GM23338 (cell line): ENCODE measurements around the gene SERPINC1. TPM values are rescaled to one million over a fixed set of nuclear protein-coding genes. Genes with fewer than 3 reads are reported as not detected.
A peak's percentile ranks its signal among the peaks of the same experiment; 100 is the strongest.

Source experiments
- ATAC-seq: fragments of 200-7000 bp; cut with Tn5 transposase; 3 replicates; pipeline ENCODE4 v1.9.1; 2020
- DNase-seq: peaks from one replicate; pipeline ENCODE4 v3.0.0-alpha.2; 2015; ENCODE audit warnings: low spot score
- H2AFZ ChIP-seq: fragments of 200-600 bp; sonication (generic); 2 replicates; pipeline ENCODE4 v1.8.0; 2016; ENCODE audit warnings: antibody characterized with exemption, mild to moderate bottlenecking, moderate library complexity
- H3F3A ChIP-seq: fragments of 200-600 bp; sonication (generic); replicated peaks from 2 replicates; pipeline ENCODE4 v1.8.0; 2017; ENCODE audit warnings: antibody characterized with exemption, mixed run types, low read depth
- H3K27ac ChIP-seq: fragments of 200-600 bp; sonication (generic); 2 replicates; pipeline ENCODE4 v1.6.1; 2016; ENCODE audit warnings: low read depth
- H3K27me3 ChIP-seq: fragments of 200-600 bp; sonication (generic); 2 replicates; pipeline ENCODE4 v1.8.0; 2016; ENCODE audit warnings: mild to moderate bottlenecking, mixed run types, moderate library complexity; ENCODE audit not compliant: insufficient read depth
- H3K36me3 ChIP-seq: fragments of 200-600 bp; sonication (generic); 2 replicates; pipeline ENCODE4 v1.8.0; 2016; ENCODE audit warnings: mild to moderate bottlenecking; ENCODE audit not compliant: insufficient read depth
- H3K4me1 ChIP-seq: fragments of 200-600 bp; sonication (generic); 2 replicates; pipeline ENCODE4 v1.8.0; 2016; ENCODE audit warnings: mild to moderate bottlenecking, moderate library complexity; ENCODE audit not compliant: insufficient read depth
- H3K4me2 ChIP-seq: fragments of 200-600 bp; sonication (generic); 2 replicates; pipeline ENCODE4 v1.7.1; 2017; ENCODE audit warnings: mixed run types
- H3K4me3 ChIP-seq: fragments of 200-600 bp; sonication (generic); 2 replicates; pipeline ENCODE4 v1.6.1; 2016; ENCODE audit warnings: mixed run types
- H3K79me2 ChIP-seq: fragments of 200-600 bp; sonication (generic); replicated peaks from 2 replicates; pipeline ENCODE4 v1.8.0; 2017; ENCODE audit warnings: mild to moderate bottlenecking; ENCODE audit not compliant: insufficient read depth
- H3K9me2 ChIP-seq: fragments of 200-600 bp; sonication (generic); 2 replicates; pipeline ENCODE4 v1.8.0; 2017; ENCODE audit not compliant: insufficient read depth
- H4K20me1 ChIP-seq: fragments of 200-600 bp; sonication (generic); replicated peaks from 2 replicates; pipeline ENCODE4 v1.8.0; 2017; ENCODE audit warnings: mild to moderate bottlenecking; ENCODE audit not compliant: insufficient read depth
- H3K27ac Mint-ChIP-seq: 2 replicates; pipeline ENCODE4 v1.8.0; 2020; ENCODE audit warnings: inconsistent platforms, mild to moderate bottlenecking, moderate library complexity, mixed read lengths
- H3K27me3 Mint-ChIP-seq: 3 replicates; pipeline ENCODE4 v1.8.0; 2022; ENCODE audit warnings: low read depth, mild to moderate bottlenecking, moderate library complexity, mixed read lengths, inconsistent platforms; ENCODE audit not compliant: insufficient read depth, poor library complexity
- H3K36me3 Mint-ChIP-seq: 3 replicates; pipeline ENCODE4 v1.8.0; 2021; ENCODE audit warnings: low read depth, mild to moderate bottlenecking, inconsistent platforms, moderate library complexity, mixed read lengths
- H3K4me1 Mint-ChIP-seq: 3 replicates; pipeline ENCODE4 v1.8.0; 2020; ENCODE audit warnings: mild to moderate bottlenecking, inconsistent platforms, mixed read lengths
- H3K4me3 Mint-ChIP-seq: 3 replicates; pipeline ENCODE4 v1.8.0; 2021; ENCODE audit warnings: moderate library complexity, mild to moderate bottlenecking, inconsistent platforms, mixed read lengths
- H3K9me3 Mint-ChIP-seq: 3 replicates; pipeline ENCODE4 v1.8.0; 2020; ENCODE audit warnings: moderate library complexity, mild to moderate bottlenecking, inconsistent platforms, mixed read lengths
- POLR2AphosphoS5 ChIP-seq: IDR thresholded peaks from 2 replicates; pipeline ENCODE4 v1.6.1; 2016; ENCODE audit warnings: antibody characterized with exemption, low read depth
- ZNF114 ChIP-seq: fragments of 250-450 bp; sonication (Bioruptor Pico); IDR thresholded peaks from 2 replicates; pipeline ENCODE4 v1.5.0; 2020; ENCODE audit warnings: mild to moderate bottlenecking, moderate library complexity
- ZNF331 ChIP-seq: fragments of 250-450 bp; sonication (Bioruptor Pico); IDR thresholded peaks from 2 replicates; pipeline ENCODE4 v1.5.0; 2020; ENCODE audit warnings: low read depth, mild to moderate bottlenecking, moderate library complexity
- polyA plus RNA-seq: library from polyadenylated mRNA; unstranded; fragments of >200 nt; fragmentation: Nextera tagmentation; extraction: Ambion mirVana; gene quantifications from 2 replicates; pipeline ENCODE4 v1.2.1, GENCODE V29; 2016
- total RNA-seq: library from RNA; depleted of rRNA; stranded (reverse); fragments of >200 nt; shearing (Covaris generic); gene quantifications from 2 replicates; pipeline ENCODE4 v1.2.3, GENCODE V29; 2014
- TF ChIP-seq, protein P1 (sequence below): fragments of 250-450 bp; sonication (Bioruptor Pico); IDR thresholded peaks from 2 replicates; pipeline ENCODE4 v1.5.0; 2020; ENCODE audit warnings: mild to moderate bottlenecking, moderate library complexity
- TF ChIP-seq, protein P2 (sequence below), 2 experiments: fragments of 200-600 bp in 1 of 2; sonication (generic) in 1 of 2; conservative IDR thresholded peaks; 2 replicates each; pipeline versions ENCODE4 v1.5.1 to v1.6.1; 2016 to 2017; ENCODE audit warnings: antibody characterized with exemption in 2 of 2, low read depth in 2 of 2, mild to moderate bottlenecking in 2 of 2, moderate library complexity in 1 of 2
- TF ChIP-seq, protein P3 (sequence below): IDR thresholded peaks from one replicate; pipeline ENCODE4 v1.6.1; 2018; ENCODE audit warnings: antibody characterized with exemption; ENCODE audit not compliant: unreplicated experiment

SERPINC1 gene
- total and polyA plus RNA-seq, 2 experiments from 2014 or later = not detected

DNA sequence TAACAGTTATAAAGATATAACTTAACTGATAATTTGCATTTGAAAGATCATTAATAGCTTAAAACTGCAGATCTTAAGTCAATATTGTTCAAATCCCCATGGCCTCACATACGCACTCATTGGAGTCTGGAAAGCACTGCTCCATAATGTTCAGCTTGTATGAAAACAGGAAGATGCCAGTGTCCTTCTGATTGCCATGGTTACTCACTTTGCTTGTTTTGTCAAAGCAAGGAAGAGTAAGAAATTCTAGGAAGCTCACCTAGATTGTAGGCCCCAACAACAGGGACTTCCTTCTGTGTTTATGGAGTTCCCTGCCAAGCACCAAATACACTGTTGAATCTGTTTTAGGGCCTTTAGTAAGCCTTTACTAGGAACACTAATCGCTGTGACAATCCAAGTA lies 60.2 kb downstream of the SERPINC1 start:
- peaks cover 14% of the 10 kb centered on the region for H3K4me1 Mint-ChIP-seq
- H3K36me3 ChIP-seq = peaks cover 6% of the 10 kb centered on the region; the same call in 1 of the 2 replicates
- no peak overlapping the region for H3K27ac Mint-ChIP-seq

DNA sequence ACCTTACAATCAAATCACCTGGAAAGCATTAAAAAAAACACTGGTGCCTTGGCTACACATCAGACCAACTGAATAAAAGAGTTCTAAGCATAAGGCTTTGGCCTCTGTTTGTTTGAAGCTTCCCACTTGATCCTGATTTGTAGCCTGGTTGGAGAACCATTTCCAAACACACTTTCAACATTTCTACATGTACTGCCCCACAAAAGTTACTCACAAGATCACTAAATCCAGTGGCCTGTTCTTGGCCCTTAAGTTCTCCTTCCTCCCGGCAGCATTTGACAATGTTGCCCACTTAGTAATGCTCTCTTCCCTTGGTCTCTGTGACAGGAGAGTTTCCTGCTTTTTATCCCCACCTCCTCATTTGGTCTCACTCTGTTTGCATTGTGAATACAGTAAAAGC lies 61.1 kb downstream of the SERPINC1 start:
- H3K27me3 ChIP-seq = no peaks in the 10 kb centered on the region
- H3K4me3 Mint-ChIP-seq = no peak overlapping the region
- H3K36me3 ChIP-seq = peaks cover 6% of the 10 kb centered on the region; the same call in 1 of the 2 replicates
- H2AFZ ChIP-seq = no peak overlapping the region
- ATAC-seq (no peak), DNase-seq (no peak)
- H4K20me1 ChIP-seq = no peaks in the 10 kb centered on the region
- 0 out of 2 replicates have a peak, but pooled peaks cover 4% of the 10 kb centered on the region for H3K79me2 ChIP-seq
- peak overlapping the region; percentile 35; the same call in 1 of the 2 replicates for H3K27ac ChIP-seq
- H3K27ac Mint-ChIP-seq = no peak overlapping the region
- H3K9me2 ChIP-seq = no peaks in the 10 kb centered on the region
- H3K9me3 Mint-ChIP-seq = no peaks in the 10 kb centered on the region; the same call in 2 of the 3 replicates
- H3K4me3 ChIP-seq = no peak overlapping the region
- peaks cover 72% of the 10 kb centered on the region for H3K36me3 Mint-ChIP-seq
- H3K4me2 ChIP-seq = no peak overlapping the region
- H3F3A ChIP-seq = 0 out of 2 replicates have a peak, but pooled peaks cover 4% of the 10 kb centered on the region
- peaks cover 14% of the 10 kb centered on the region for H3K4me1 Mint-ChIP-seq
- H3K4me1 ChIP-seq = peaks cover 11% of the 10 kb centered on the region
- peaks cover 10% of the 10 kb centered on the region for H3K27me3 Mint-ChIP-seq
- TF ChIP-seq ZNF331 = no peak
- TF ChIP-seq, protein P1, sequence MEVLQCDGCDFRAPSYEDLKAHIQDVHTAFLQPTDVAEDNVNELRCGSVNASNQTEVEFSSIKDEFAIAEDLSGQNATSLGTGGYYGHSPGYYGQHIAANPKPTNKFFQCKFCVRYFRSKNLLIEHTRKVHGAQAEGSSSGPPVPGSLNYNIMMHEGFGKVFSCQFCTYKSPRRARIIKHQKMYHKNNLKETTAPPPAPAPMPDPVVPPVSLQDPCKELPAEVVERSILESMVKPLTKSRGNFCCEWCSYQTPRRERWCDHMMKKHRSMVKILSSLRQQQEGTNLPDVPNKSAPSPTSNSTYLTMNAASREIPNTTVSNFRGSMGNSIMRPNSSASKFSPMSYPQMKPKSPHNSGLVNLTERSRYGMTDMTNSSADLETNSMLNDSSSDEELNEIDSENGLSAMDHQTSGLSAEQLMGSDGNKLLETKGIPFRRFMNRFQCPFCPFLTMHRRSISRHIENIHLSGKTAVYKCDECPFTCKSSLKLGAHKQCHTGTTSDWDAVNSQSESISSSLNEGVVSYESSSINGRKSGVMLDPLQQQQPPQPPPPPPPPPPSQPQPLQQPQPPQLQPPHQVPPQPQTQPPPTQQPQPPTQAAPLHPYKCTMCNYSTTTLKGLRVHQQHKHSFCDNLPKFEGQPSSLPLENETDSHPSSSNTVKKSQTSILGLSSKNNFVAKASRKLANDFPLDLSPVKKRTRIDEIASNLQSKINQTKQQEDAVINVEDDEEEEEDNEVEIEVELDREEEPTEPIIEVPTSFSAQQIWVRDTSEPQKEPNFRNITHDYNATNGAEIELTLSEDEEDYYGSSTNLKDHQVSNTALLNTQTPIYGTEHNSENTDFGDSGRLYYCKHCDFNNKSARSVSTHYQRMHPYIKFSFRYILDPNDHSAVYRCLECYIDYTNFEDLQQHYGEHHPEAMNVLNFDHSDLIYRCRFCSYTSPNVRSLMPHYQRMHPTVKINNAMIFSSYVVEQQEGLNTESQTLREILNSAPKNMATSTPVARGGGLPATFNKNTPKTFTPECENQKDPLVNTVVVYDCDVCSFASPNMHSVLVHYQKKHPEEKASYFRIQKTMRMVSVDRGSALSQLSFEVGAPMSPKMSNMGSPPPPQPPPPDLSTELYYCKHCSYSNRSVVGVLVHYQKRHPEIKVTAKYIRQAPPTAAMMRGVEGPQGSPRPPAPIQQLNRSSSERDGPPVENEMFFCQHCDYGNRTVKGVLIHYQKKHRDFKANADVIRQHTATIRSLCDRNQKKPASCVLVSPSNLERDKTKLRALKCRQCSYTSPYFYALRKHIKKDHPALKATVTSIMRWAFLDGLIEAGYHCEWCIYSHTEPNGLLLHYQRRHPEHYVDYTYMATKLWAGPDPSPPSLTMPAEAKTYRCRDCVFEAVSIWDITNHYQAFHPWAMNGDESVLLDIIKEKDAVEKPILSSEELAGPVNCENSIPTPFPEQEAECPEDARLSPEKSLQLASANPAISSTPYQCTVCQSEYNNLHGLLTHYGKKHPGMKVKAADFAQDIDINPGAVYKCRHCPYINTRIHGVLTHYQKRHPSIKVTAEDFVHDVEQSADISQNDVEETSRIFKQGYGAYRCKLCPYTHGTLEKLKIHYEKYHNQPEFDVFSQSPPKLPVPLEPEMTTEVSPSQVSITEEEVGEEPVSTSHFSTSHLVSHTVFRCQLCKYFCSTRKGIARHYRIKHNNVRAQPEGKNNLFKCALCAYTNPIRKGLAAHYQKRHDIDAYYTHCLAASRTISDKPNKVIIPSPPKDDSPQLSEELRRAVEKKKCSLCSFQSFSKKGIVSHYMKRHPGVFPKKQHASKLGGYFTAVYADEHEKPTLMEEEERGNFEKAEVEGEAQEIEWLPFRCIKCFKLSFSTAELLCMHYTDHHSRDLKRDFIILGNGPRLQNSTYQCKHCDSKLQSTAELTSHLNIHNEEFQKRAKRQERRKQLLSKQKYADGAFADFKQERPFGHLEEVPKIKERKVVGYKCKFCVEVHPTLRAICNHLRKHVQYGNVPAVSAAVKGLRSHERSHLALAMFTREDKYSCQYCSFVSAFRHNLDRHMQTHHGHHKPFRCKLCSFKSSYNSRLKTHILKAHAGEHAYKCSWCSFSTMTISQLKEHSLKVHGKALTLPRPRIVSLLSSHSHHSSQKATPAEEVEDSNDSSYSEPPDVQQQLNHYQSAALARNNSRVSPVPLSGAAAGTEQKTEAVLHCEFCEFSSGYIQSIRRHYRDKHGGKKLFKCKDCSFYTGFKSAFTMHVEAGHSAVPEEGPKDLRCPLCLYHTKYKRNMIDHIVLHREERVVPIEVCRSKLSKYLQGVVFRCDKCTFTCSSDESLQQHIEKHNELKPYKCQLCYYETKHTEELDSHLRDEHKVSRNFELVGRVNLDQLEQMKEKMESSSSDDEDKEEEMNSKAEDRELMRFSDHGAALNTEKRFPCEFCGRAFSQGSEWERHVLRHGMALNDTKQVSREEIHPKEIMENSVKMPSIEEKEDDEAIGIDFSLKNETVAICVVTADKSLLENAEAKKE (CRISPR knock-in tag) = no peak
- TF ChIP-seq, protein P2, sequence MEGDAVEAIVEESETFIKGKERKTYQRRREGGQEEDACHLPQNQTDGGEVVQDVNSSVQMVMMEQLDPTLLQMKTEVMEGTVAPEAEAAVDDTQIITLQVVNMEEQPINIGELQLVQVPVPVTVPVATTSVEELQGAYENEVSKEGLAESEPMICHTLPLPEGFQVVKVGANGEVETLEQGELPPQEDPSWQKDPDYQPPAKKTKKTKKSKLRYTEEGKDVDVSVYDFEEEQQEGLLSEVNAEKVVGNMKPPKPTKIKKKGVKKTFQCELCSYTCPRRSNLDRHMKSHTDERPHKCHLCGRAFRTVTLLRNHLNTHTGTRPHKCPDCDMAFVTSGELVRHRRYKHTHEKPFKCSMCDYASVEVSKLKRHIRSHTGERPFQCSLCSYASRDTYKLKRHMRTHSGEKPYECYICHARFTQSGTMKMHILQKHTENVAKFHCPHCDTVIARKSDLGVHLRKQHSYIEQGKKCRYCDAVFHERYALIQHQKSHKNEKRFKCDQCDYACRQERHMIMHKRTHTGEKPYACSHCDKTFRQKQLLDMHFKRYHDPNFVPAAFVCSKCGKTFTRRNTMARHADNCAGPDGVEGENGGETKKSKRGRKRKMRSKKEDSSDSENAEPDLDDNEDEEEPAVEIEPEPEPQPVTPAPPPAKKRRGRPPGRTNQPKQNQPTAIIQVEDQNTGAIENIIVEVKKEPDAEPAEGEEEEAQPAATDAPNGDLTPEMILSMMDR (conservative IDR thresholded peaks at IDR 0.05; ENCODE audit: low read depth in 2 of 2) = no peak
- TF ChIP-seq, protein P3, sequence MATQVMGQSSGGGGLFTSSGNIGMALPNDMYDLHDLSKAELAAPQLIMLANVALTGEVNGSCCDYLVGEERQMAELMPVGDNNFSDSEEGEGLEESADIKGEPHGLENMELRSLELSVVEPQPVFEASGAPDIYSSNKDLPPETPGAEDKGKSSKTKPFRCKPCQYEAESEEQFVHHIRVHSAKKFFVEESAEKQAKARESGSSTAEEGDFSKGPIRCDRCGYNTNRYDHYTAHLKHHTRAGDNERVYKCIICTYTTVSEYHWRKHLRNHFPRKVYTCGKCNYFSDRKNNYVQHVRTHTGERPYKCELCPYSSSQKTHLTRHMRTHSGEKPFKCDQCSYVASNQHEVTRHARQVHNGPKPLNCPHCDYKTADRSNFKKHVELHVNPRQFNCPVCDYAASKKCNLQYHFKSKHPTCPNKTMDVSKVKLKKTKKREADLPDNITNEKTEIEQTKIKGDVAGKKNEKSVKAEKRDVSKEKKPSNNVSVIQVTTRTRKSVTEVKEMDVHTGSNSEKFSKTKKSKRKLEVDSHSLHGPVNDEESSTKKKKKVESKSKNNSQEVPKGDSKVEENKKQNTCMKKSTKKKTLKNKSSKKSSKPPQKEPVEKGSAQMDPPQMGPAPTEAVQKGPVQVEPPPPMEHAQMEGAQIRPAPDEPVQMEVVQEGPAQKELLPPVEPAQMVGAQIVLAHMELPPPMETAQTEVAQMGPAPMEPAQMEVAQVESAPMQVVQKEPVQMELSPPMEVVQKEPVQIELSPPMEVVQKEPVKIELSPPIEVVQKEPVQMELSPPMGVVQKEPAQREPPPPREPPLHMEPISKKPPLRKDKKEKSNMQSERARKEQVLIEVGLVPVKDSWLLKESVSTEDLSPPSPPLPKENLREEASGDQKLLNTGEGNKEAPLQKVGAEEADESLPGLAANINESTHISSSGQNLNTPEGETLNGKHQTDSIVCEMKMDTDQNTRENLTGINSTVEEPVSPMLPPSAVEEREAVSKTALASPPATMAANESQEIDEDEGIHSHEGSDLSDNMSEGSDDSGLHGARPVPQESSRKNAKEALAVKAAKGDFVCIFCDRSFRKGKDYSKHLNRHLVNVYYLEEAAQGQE = no peak

More for the DNA sequence above, 60.2 kb downstream of the SERPINC1 start:
- peaks cover 11% of the 10 kb centered on the region for H3K4me1 ChIP-seq
- TF ChIP-seq ZNF114 (CRISPR knock-in tag) (no peak), POLR2AphosphoS5 (no peak)
- TF ChIP-seq, protein P2 (conservative IDR thresholded peaks at IDR 0.05; ENCODE audit: low read depth in 2 of 2) = no peak
- H3K4me2 ChIP-seq = no peak overlapping the region
- Mint-ChIP-seq H3K9me3 (no peaks in the 10 kb centered on the region; the same call in 2 of the 3 replicates), H3K27me3 (peaks cover 15% of the 10 kb centered on the region), H3K36me3 (peaks cover 70% of the 10 kb centered on the region), H3K4me3 (no peak overlapping the region)
- H3K79me2 ChIP-seq = no peaks in the 10 kb centered on the region
- ATAC-seq (no peak), DNase-seq (no peak)
- peaks cover 11% of the 10 kb centered on the region; the same call in 1 of the 2 replicates for H3F3A ChIP-seq
- H3K27me3 ChIP-seq = no peaks in the 10 kb centered on the region
- no peaks in the 10 kb centered on the region for H4K20me1 ChIP-seq
- no peak overlapping the region for H3K4me3 ChIP-seq
- 0 out of 2 replicates have a peak overlapping the region, but pooled peaks have one; percentile 35 for H3K27ac ChIP-seq
- no peak overlapping the region for H2AFZ ChIP-seq
- no peaks in the 10 kb centered on the region for H3K9me2 ChIP-seq
